HCT116 (cell line): Measurements from ENCODE around the gene LRRC51.

Source experiments
- EZH2 ChIP-seq: fragments of 200-600 bp; sonication (generic); IDR thresholded peaks from 2 replicates; pipeline ENCODE4 v1.6.1; 2017; ENCODE audit warnings: antibody characterized with exemption, mixed run types
- EZH2phosphoT487 ChIP-seq: fragments of 200-600 bp; IDR thresholded peaks from 2 replicates; pipeline ENCODE4 v1.6.1; 2018; ENCODE audit warnings: antibody characterized with exemption, borderline replicate concordance
- MAX ChIP-seq: IDR thresholded peaks from 2 replicates; pipeline ENCODE4 v1.6.1; 2012
- RAD21 ChIP-seq: IDR thresholded peaks from 2 replicates; pipeline ENCODE4 v1.6.1; 2012; ENCODE audit warnings: low read depth, mild to moderate bottlenecking
- SIN3A ChIP-seq: IDR thresholded peaks from 2 replicates; pipeline ENCODE4 v1.6.1; 2012; ENCODE audit warnings: low read depth
- ZBTB33 ChIP-seq: IDR thresholded peaks from 2 replicates; pipeline ENCODE4 v1.6.1; 2011; ENCODE audit warnings: mild to moderate bottlenecking, low read length, moderate library complexity; ENCODE audit not compliant: insufficient replicate concordance; ENCODE audit errors: extremely low read depth
- TF ChIP-seq, protein P1 (sequence below), 3 experiments: fragments of 200-600 bp in 1 of 3; sonication (generic) in 1 of 3; IDR thresholded peaks in 2 of 3; conservative IDR thresholded peaks in 1 of 3; 2 replicates each; pipeline ENCODE4 v1.5.1; 2012 to 2017; ENCODE audit warnings: low read depth in 2 of 3, low read length in 2 of 3, antibody characterized with exemption in 1 of 3, borderline replicate concordance in 1 of 3, control low read depth in 1 of 3, mild to moderate bottlenecking in 1 of 3, mixed read lengths in 1 of 3, mixed run types in 1 of 3, moderate library complexity in 1 of 3; ENCODE audit not compliant: insufficient read depth in 1 of 3

DNA sequence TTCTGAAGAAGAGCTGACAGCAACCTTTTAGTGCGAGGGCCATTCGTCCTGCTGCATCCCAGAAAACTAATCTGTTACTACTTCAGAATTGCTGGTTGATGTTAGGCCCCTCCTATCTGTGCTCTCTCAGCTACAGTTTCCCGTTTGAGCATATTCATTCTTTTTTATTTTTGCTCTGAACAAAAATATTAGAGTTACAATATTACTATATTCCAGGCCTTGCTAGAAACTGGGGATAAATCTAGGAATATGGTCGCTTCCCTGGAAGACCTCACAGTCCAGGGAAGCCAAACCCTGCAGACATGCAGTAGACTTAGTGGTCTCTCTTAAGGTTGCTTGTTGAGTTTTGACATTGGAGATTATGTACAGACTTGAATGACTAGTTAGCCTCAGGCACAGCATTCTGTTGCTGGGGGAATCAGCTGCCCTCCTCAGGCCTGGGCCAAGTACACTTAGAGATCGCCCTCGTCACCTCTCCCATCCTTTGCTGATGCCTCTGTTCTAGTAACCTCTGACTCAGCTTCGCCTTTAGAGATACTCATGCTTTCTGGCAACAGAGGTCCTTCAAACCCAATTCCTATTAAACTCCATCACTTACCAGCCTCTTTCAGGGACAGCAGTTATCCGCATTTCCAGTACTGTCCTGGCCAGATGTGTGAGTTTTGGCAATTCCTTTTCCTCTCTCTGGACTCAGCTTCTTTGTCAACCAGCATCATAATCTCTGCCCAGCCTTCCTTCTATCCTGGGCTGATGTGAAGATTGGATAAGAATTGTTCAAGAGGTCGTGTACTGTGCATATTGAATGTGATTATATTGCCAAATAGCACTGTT lies 32.5 kb downstream of the LRRC51 start:
- TF ChIP-seq EZH2phosphoT487, result no peak
- TF ChIP-seq SIN3A, result no peak; the same call in 1 of the 2 replicates
- TF ChIP-seq EZH2, result no peak
- no peak for TF ChIP-seq ZBTB33
- TF ChIP-seq, protein P1, sequence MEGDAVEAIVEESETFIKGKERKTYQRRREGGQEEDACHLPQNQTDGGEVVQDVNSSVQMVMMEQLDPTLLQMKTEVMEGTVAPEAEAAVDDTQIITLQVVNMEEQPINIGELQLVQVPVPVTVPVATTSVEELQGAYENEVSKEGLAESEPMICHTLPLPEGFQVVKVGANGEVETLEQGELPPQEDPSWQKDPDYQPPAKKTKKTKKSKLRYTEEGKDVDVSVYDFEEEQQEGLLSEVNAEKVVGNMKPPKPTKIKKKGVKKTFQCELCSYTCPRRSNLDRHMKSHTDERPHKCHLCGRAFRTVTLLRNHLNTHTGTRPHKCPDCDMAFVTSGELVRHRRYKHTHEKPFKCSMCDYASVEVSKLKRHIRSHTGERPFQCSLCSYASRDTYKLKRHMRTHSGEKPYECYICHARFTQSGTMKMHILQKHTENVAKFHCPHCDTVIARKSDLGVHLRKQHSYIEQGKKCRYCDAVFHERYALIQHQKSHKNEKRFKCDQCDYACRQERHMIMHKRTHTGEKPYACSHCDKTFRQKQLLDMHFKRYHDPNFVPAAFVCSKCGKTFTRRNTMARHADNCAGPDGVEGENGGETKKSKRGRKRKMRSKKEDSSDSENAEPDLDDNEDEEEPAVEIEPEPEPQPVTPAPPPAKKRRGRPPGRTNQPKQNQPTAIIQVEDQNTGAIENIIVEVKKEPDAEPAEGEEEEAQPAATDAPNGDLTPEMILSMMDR (IDR thresholded peaks at IDR 0.05 in 2 of 3, conservative IDR thresholded peaks at IDR 0.05 in 1 of 3; ENCODE audit: borderline replicate concordance in 1 of 3, insufficient read depth in 1 of 3, low read depth in 2 of 3, low read length in 2 of 3), result no peak
- TF ChIP-seq RAD21, result no peak
- TF ChIP-seq MAX, result no peak
